Panc1 (cell line): Measurements from ENCODE around the gene SLIT1. TPM values are rescaled to one million over a fixed set of nuclear protein-coding genes. Genes with fewer than 3 reads are reported as not detected.

Experiments
- ATAC-seq: fragments of 200-7000 bp; cut with Tn5 transposase; 2 replicates; pipeline ENCODE4 v1.9.1; 2020; ENCODE audit warnings: mild to moderate bottlenecking, moderate library complexity
- BruUV-seq: library from RNA; stranded (reverse); fragments of 400-500 nt; replicated peaks from 2 replicates; lab custom pipeline; 2021; lab: Mats Ljungman, UMichigan
- CTCF ChIA-PET: fragments of 300-600 bp; sonication (Branson Sonifier 250); formaldehyde crosslinking; loops from one replicate; lab custom pipeline; 2022; ENCODE audit warnings: antibody characterized with exemption; lab: Charles Lee
- POLR2A ChIA-PET: fragments of 300-600 bp; sonication (Branson Sonifier 250); formaldehyde crosslinking; loops from one replicate; lab custom pipeline; 2022; ENCODE audit warnings: antibody characterized with exemption; lab: Charles Lee
- DNase-seq: peaks from one replicate; pipeline ENCODE4 v3.0.0-alpha.2; 2010; ENCODE audit warnings: low read depth, low spot score
- H3K27ac ChIP-seq: 2 replicates; pipeline ENCODE4 v1.5.1; 2011; ENCODE audit warnings: mild to moderate bottlenecking, low read length, inconsistent platforms
- H3K27me3 ChIP-seq: fragments of 200-500 bp; sonication (Bioruptor generic); 2 replicates; pipeline ENCODE4 v1.6.0; 2014; ENCODE audit warnings: low read length, inconsistent platforms; ENCODE audit not compliant: control insufficient read depth, insufficient read depth
- H3K36me3 ChIP-seq: fragments of 200-500 bp; sonication (Bioruptor generic); 2 replicates; pipeline ENCODE4 v1.5.1; 2014; ENCODE audit warnings: inconsistent platforms, mild to moderate bottlenecking, low read length, moderate library complexity; ENCODE audit not compliant: control insufficient read depth, insufficient read depth
- H3K4me1 ChIP-seq: 2 replicates; pipeline ENCODE4 v1.5.1; 2011; ENCODE audit warnings: inconsistent platforms, mild to moderate bottlenecking, low read length, moderate library complexity; ENCODE audit not compliant: control insufficient read depth, insufficient read depth
- H3K4me3 ChIP-seq, 2 experiments: 2 replicates each; pipeline ENCODE4 v1.5.1; 2011 to 2012; ENCODE audit warnings: low read depth in 2 of 2, low read length in 2 of 2, mild to moderate bottlenecking in 2 of 2, inconsistent platforms in 1 of 2, moderate library complexity in 1 of 2
- H3K9me3 ChIP-seq: fragments of 200-500 bp; sonication (Bioruptor generic); 2 replicates; pipeline ENCODE4 v1.5.1; 2014; ENCODE audit warnings: low read depth, mild to moderate bottlenecking, inconsistent platforms, low read length, moderate library complexity; ENCODE audit not compliant: control insufficient read depth, insufficient read depth
- CTCF ChIP-seq: fragments of 450-650 bp; IDR thresholded peaks from 2 replicates; pipeline ENCODE4 v1.5.1; 2017; ENCODE audit warnings: mild to moderate bottlenecking
- POLR2AphosphoS5 ChIP-seq: IDR thresholded peaks from 2 replicates; pipeline ENCODE4 v1.6.1; 2012; ENCODE audit warnings: mild to moderate bottlenecking, low read depth, low read length, moderate library complexity
- SIN3A ChIP-seq: IDR thresholded peaks from 2 replicates; pipeline ENCODE4 v1.6.1; 2012; ENCODE audit warnings: low read depth, mild to moderate bottlenecking, low read length, moderate library complexity, borderline replicate concordance; ENCODE audit not compliant: insufficient read depth
- TCF7L2 ChIP-seq: IDR thresholded peaks from 2 replicates; pipeline ENCODE4 v1.6.1; 2011; ENCODE audit warnings: mild to moderate bottlenecking, low read depth, low read length, inconsistent platforms
- in situ Hi-C: cut with HindIII; loops from 2 replicates; pipeline ENCODE4 v1.10.0; 2016; ENCODE audit warnings: low sequenced_read_pairs, low pct_unique_long_range_greater_than_20kb
- intact Hi-C: fragments of 100-400 bp; cut with micrococcal nuclease; formaldehyde crosslinking; loops from one replicate; pipeline ENCODE4 v1.10.0; 2022; ENCODE audit not compliant: unreplicated experiment
- total RNA-seq: library from RNA; stranded (reverse); gene quantifications from one replicate; pipeline ENCODE4 v1.2.1, GENCODE V29; 2021; ENCODE audit not compliant: unreplicated experiment
- TF ChIP-seq, protein P1 (sequence below), 2 experiments: IDR thresholded peaks; 2 replicates each; pipeline ENCODE4 v1.6.1; 2011 to 2012; ENCODE audit warnings: low read depth in 2 of 2, control low read depth in 1 of 2, low read length in 1 of 2, mild to moderate bottlenecking in 1 of 2, moderate library complexity in 1 of 2; ENCODE audit not compliant: insufficient read depth in 1 of 2

Gene SLIT1
- total RNA-seq, 1 experiment from 2014 or later = 2.6 TPM

- ChIA-PET CTCF (interaction anchor here (0.6 to 1.8 kb wide), 2 partner anchors 16 to 63 kb away, joined by 4 to 6 read pairs; no protein-coding TSS in a partner anchor), POLR2A (no interaction called here)
- Histone ChIP-seq H3K27me3 (peaks cover 14% of the 10 kb centered on the region), H3K4me1 (no peaks in the 10 kb centered on the region), H3K27ac (no peak overlapping the region), H3K4me3 (no peak overlapping the region), H3K9me3 (no peaks in the 10 kb centered on the region), H3K36me3 (no peaks in the 10 kb centered on the region)
- no TSS peak for BruUV-seq
- DNase-seq = no peak
- no peak for ATAC-seq
- in situ Hi-C loops = no loop called here
- TF ChIP-seq, protein P1, sequence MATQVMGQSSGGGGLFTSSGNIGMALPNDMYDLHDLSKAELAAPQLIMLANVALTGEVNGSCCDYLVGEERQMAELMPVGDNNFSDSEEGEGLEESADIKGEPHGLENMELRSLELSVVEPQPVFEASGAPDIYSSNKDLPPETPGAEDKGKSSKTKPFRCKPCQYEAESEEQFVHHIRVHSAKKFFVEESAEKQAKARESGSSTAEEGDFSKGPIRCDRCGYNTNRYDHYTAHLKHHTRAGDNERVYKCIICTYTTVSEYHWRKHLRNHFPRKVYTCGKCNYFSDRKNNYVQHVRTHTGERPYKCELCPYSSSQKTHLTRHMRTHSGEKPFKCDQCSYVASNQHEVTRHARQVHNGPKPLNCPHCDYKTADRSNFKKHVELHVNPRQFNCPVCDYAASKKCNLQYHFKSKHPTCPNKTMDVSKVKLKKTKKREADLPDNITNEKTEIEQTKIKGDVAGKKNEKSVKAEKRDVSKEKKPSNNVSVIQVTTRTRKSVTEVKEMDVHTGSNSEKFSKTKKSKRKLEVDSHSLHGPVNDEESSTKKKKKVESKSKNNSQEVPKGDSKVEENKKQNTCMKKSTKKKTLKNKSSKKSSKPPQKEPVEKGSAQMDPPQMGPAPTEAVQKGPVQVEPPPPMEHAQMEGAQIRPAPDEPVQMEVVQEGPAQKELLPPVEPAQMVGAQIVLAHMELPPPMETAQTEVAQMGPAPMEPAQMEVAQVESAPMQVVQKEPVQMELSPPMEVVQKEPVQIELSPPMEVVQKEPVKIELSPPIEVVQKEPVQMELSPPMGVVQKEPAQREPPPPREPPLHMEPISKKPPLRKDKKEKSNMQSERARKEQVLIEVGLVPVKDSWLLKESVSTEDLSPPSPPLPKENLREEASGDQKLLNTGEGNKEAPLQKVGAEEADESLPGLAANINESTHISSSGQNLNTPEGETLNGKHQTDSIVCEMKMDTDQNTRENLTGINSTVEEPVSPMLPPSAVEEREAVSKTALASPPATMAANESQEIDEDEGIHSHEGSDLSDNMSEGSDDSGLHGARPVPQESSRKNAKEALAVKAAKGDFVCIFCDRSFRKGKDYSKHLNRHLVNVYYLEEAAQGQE (IDR thresholded peaks at IDR 0.05; ENCODE audit: insufficient read depth in 1 of 2, low read depth in 2 of 2, low read length in 1 of 2) = no peak
- TF ChIP-seq POLR2AphosphoS5 = no peak
- TF ChIP-seq SIN3A = no peak
- no peak for TF ChIP-seq TCF7L2
- no peak for TF ChIP-seq CTCF
- intact Hi-C loops = no loop called here
These were observed 132.5 kb downstream of the SLIT1 start for GRCh38 chr10:97053276-97053675.

DNA sequence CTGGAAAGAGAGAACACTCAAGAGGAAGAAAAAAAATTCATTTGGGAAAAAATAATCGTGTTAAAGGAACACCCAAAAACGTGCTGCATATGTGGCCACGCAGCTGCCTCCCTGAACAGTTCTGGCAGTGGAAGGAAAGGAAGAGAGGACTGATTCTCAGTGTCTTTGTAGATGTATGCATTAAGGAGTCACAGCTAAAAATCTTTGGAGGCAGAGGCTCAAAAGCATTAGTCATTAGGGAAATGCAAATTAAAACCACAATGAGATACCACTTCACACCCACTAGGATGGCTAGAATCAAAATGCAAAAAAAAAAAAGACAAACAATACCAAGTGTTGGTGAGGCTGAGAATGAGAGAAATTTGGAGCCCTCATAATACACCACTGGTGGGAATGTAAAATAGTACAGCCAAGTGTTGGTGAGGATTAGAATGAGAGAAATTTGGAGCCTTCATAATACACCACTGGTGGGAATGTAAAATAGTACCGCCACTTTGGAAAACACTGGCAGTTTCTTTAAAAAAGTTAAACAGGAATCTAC, 134.7 kb downstream of the SLIT1 start:
- CTCF ChIA-PET = interaction anchor here (0.6 kb wide), 1 partner anchor 466 kb away, joined by 3 read pairs; no protein-coding TSS in a partner anchor
- in situ Hi-C loops = no loop called here

More for the DNA sequence above, 134.7 kb downstream of the SLIT1 start:
- Histone ChIP-seq H3K9me3 (no peaks in the 10 kb centered on the region), H3K36me3 (no peaks in the 10 kb centered on the region), H3K4me3 (no peak overlapping the region), H3K4me1 (no peaks in the 10 kb centered on the region), H3K27ac (no peak overlapping the region), H3K27me3 (peaks cover 14% of the 10 kb centered on the region)
- ATAC-seq = no peak
- intact Hi-C loops = no loop called here
- POLR2A ChIA-PET = no interaction called here
- no TSS peak for BruUV-seq
- no peak for DNase-seq
- TF ChIP-seq TCF7L2 (no peak), CTCF (no peak), POLR2AphosphoS5 (no peak), SIN3A (no peak)
- TF ChIP-seq, protein P1 (IDR thresholded peaks at IDR 0.05; ENCODE audit: insufficient read depth in 1 of 2, low read depth in 2 of 2, low read length in 1 of 2) = no peak
